ENCODE measurements around the gene GNG7. TPM values are rescaled to one million over a fixed set of nuclear protein-coding genes. Genes with fewer than 3 reads are reported as not detected.
"Not testable (repeated sequence)": the region's sequence is repeated elsewhere in the genome, so short reads cannot be mapped to it uniquely, and the experiment has no call there.

The GNG7 gene
- total RNA-seq, 2 donors from 2014 or later = 12.3 to 12.4 TPM

DNA sequence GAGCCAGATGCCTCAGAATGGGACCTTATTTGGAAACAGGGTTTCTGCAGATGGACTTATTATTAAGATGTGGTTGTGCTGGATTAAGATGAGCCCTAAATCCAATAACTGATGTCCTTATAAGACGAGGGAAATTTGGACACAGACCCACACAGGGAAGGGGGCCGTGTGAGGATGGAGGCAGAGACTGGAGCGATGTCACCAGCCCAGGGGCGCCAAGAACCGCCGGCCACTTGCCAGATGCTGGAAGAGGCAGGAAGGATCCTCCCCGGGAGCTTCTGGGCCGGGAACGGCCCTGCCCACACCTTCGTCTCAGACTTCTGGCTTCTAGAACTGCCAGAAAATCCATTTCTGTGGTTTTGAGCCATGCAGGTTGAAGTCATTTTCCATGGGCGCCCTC is 26.6 kb downstream of the GNG7 start:
- Mint-ChIP-seq H3K27me3 (ENCODE audit: insufficient read depth) (peaks cover 10% of the 10 kb centered on the region), H3K9me3 (peaks cover 1% of the 10 kb centered on the region), H3K4me1 (no peaks in the 10 kb centered on the region), H3K36me3 (ENCODE audit: low read depth) (peaks cover 10% of the 10 kb centered on the region), H3K27ac (no peak overlapping the region), H3K4me3 (no peak overlapping the region)
- Histone ChIP-seq H3K27ac (ENCODE audit: low read depth, low read length) (no peak overlapping the region), H3K4me3 (ENCODE audit: low read length) (no peak overlapping the region), H3K9ac (ENCODE audit: extremely low read depth, low read length, poor library complexity, severe bottlenecking) (no peak overlapping the region), H3K4me1 (ENCODE audit: control insufficient read depth, insufficient read depth, low read length) (no peaks in the 10 kb centered on the region), H3K36me3 (ENCODE audit: control insufficient read depth, insufficient read depth, low read length) (no peaks in the 10 kb centered on the region), H3K9me3 (ENCODE audit: control insufficient read depth, low read length) (no peaks in the 10 kb centered on the region), H3K27me3 (ENCODE audit: control insufficient read depth, insufficient read depth, low read length, poor library complexity, severe bottlenecking) (no peaks in the 10 kb centered on the region)
- WGBS, 2 experiments (ENCODE audit: insufficient coverage in 1 of 2, insufficient read length in 1 of 2) = 80 to 84% methylated on average over 11 of the region's 11 CpGs
- DNase-seq = no peak
- TF ChIP-seq, protein P1, sequence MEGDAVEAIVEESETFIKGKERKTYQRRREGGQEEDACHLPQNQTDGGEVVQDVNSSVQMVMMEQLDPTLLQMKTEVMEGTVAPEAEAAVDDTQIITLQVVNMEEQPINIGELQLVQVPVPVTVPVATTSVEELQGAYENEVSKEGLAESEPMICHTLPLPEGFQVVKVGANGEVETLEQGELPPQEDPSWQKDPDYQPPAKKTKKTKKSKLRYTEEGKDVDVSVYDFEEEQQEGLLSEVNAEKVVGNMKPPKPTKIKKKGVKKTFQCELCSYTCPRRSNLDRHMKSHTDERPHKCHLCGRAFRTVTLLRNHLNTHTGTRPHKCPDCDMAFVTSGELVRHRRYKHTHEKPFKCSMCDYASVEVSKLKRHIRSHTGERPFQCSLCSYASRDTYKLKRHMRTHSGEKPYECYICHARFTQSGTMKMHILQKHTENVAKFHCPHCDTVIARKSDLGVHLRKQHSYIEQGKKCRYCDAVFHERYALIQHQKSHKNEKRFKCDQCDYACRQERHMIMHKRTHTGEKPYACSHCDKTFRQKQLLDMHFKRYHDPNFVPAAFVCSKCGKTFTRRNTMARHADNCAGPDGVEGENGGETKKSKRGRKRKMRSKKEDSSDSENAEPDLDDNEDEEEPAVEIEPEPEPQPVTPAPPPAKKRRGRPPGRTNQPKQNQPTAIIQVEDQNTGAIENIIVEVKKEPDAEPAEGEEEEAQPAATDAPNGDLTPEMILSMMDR (conservative IDR thresholded peaks at IDR 0.05) = no peak

DNA sequence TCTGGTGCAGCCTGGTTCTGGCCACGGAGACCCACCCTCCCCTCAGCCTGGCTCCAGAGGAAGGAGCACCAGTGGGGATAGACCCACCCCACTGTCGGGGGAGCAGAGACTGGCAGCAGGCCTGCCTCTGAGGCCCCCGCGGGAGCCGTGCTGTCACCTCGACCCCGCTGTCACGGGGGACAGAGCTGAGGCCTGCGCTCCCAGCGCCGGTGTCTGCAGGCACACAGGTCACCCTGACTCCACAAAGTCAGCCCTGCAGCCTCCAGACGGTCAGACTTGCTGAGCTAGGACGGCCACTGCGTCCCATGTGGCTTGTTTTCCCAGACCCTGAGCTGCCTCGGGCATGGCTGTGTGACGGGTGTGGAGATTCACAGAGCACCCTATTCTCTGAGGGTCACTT is 32.3 kb downstream of the GNG7 start:
- H3K36me3 Mint-ChIP-seq (ENCODE audit: low read depth) = peaks cover 9% of the 10 kb centered on the region

DNA sequence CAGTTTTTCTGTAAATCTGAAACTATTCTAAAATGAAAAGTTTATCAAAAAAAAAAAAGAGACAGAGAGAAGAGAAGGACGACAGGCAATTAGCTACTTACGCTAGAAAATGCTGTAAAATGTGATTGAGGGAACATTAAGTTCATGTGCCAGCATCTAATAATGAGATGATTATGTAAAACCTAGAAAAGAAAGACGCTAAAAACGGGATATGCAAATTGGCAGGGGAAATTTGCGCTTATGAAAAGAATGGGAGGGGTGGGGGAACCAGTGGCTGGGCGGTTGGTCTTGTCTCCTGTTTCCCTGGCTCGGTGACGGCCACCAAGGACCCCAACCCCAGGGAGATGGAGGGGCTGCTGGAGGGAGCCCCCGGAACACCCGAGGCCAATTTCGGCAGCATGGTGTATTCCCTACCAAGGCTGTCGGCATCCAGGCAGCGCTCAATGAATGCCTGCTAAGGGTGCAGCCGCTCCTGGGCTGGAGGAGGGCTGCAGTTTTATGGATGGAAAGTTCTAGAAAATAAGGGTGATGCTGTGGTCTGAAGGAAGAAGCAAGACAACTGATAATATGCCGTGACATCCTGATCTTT is 34.2 kb downstream of the GNG7 start:
- Histone ChIP-seq H3K9me3 (ENCODE audit: control insufficient read depth, low read length) (peaks cover 5% of the 10 kb centered on the region), H3K4me1 (ENCODE audit: control insufficient read depth, insufficient read depth, low read length) (no peaks in the 10 kb centered on the region), H3K4me3 (ENCODE audit: low read length) (no peak overlapping the region), H3K9ac (ENCODE audit: extremely low read depth, low read length, poor library complexity, severe bottlenecking) (no peak overlapping the region), H3K27me3 (ENCODE audit: control insufficient read depth, insufficient read depth, low read length, poor library complexity, severe bottlenecking) (no peaks in the 10 kb centered on the region), H3K36me3 (ENCODE audit: control insufficient read depth, insufficient read depth, low read length) (no peaks in the 10 kb centered on the region), H3K27ac (ENCODE audit: low read depth, low read length) (no peak overlapping the region)
- no peaks in the 10 kb centered on the region for H3K4me1 Mint-ChIP-seq
- peaks cover 5% of the 10 kb centered on the region for H3K9me3 Mint-ChIP-seq
- no peak for DNase-seq
- peaks cover 5% of the 10 kb centered on the region for H3K36me3 Mint-ChIP-seq (ENCODE audit: low read depth)
- H3K27me3 Mint-ChIP-seq (ENCODE audit: insufficient read depth) = no peaks in the 10 kb centered on the region
- no peak overlapping the region for H3K27ac Mint-ChIP-seq
- H3K4me3 Mint-ChIP-seq = no peak overlapping the region
- WGBS, 2 experiments (ENCODE audit: insufficient coverage in 1 of 2, insufficient read length in 1 of 2) = 84 to 94% methylated on average over 8 to 15 of the region's 15 CpGs
- TF ChIP-seq, protein P1 (conservative IDR thresholded peaks at IDR 0.05) = no peak

More for the DNA sequence above, 32.3 kb downstream of the GNG7 start:
- Histone ChIP-seq H3K4me3 (ENCODE audit: low read length) (no peak overlapping the region), H3K27ac (ENCODE audit: low read depth, low read length) (no peak overlapping the region), H3K9me3 (ENCODE audit: control insufficient read depth, low read length) (no peaks in the 10 kb centered on the region), H3K9ac (ENCODE audit: extremely low read depth, low read length, poor library complexity, severe bottlenecking) (no peak overlapping the region), H3K27me3 (ENCODE audit: control insufficient read depth, insufficient read depth, low read length, poor library complexity, severe bottlenecking) (no peaks in the 10 kb centered on the region), H3K4me1 (ENCODE audit: control insufficient read depth, insufficient read depth, low read length) (no peaks in the 10 kb centered on the region), H3K36me3 (ENCODE audit: control insufficient read depth, insufficient read depth, low read length) (no peaks in the 10 kb centered on the region)
- Mint-ChIP-seq H3K4me1 (no peaks in the 10 kb centered on the region), H3K9me3 (no peaks in the 10 kb centered on the region), H3K27ac (no peak overlapping the region), H3K4me3 (no peak overlapping the region), H3K27me3 (ENCODE audit: insufficient read depth) (no peaks in the 10 kb centered on the region)
- TF ChIP-seq, protein P1 (conservative IDR thresholded peaks at IDR 0.05) = no peak
- 87 to 89% methylated on average over 14 to 16 of the region's 16 CpGs for WGBS, 2 experiments (ENCODE audit: insufficient coverage in 1 of 2, insufficient read length in 1 of 2)
- no peak for DNase-seq

DNA sequence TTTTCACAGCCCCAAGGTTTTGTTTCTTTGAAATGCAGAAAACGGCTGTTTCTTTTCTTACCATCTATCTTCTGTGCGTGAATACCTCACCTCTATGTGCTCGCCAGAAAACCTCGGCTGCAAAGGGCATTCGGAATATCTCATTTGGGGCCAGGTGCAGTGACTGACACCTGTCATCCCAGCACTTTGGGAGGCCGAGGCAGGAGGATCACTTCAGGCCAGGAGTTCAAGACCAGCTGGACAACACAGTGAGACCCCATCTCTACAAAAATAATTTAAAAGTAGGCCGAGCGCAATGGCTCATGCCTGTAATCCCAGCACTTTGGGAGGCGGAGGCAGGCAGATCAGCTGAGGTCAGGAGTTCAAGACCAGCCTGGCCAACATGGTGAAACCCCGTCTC is 35.1 kb downstream of the GNG7 start:
- H3K4me3 ChIP-seq (ENCODE audit: low read length); DNase-seq; H3K9me3 ChIP-seq (ENCODE audit: control insufficient read depth, low read length); H3K27ac ChIP-seq (ENCODE audit: low read depth, low read length); H3K36me3 ChIP-seq (ENCODE audit: control insufficient read depth, insufficient read depth, low read length); H3K27ac Mint-ChIP-seq; H3K4me1 ChIP-seq (ENCODE audit: control insufficient read depth, insufficient read depth, low read length); H3K4me3 Mint-ChIP-seq; H3K27me3 Mint-ChIP-seq (ENCODE audit: insufficient read depth); H3K9me3 Mint-ChIP-seq; H3K9ac ChIP-seq (ENCODE audit: extremely low read depth, low read length, poor library complexity, severe bottlenecking); H3K27me3 ChIP-seq (ENCODE audit: control insufficient read depth, insufficient read depth, low read length, poor library complexity, severe bottlenecking); H3K4me1 Mint-ChIP-seq; H3K36me3 Mint-ChIP-seq (ENCODE audit: low read depth): not testable (repeated sequence)
- WGBS, 2 experiments (ENCODE audit: insufficient coverage in 1 of 2, insufficient read length in 1 of 2) = 90 to 93% methylated on average over 9 to 10 of the region's 10 CpGs
